VCaP (cell line): ENCODE results near the gene PFDN6.
A peak's percentile ranks its signal among the peaks of the same experiment; 100 is the strongest.

ENCODE experiments used
- H3K27ac ChIP-seq: fragments of 450-650 bp; 2 replicates; pipeline ENCODE4 v1.5.1; 2017
- TF ChIP-seq, protein P1 (sequence below): fragments of 450-650 bp; conservative IDR thresholded peaks from 2 replicates; pipeline ENCODE4 v1.5.1; 2017; ENCODE audit warnings: mild to moderate bottlenecking, moderate library complexity

PFDN6 gene

DNA sequence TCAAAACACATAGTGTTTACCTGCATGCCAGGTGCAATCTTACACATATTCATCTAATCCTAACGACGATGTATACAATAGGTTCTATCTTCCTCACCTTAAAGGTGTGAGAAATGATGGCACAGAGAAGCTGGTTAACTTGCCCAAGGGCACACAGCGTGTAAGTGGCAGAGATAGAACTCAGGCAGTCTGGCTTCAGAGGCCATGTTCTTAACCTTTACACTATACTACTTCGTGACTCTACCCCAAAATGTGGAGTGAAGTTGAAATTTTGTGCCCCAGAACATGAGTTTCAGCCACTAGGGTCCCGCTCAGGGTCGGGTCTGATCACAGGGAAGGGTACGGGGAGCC lies 18.3 kb upstream of the PFDN6 start:
- TF ChIP-seq, protein P1, sequence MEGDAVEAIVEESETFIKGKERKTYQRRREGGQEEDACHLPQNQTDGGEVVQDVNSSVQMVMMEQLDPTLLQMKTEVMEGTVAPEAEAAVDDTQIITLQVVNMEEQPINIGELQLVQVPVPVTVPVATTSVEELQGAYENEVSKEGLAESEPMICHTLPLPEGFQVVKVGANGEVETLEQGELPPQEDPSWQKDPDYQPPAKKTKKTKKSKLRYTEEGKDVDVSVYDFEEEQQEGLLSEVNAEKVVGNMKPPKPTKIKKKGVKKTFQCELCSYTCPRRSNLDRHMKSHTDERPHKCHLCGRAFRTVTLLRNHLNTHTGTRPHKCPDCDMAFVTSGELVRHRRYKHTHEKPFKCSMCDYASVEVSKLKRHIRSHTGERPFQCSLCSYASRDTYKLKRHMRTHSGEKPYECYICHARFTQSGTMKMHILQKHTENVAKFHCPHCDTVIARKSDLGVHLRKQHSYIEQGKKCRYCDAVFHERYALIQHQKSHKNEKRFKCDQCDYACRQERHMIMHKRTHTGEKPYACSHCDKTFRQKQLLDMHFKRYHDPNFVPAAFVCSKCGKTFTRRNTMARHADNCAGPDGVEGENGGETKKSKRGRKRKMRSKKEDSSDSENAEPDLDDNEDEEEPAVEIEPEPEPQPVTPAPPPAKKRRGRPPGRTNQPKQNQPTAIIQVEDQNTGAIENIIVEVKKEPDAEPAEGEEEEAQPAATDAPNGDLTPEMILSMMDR, result no peak

DNA sequence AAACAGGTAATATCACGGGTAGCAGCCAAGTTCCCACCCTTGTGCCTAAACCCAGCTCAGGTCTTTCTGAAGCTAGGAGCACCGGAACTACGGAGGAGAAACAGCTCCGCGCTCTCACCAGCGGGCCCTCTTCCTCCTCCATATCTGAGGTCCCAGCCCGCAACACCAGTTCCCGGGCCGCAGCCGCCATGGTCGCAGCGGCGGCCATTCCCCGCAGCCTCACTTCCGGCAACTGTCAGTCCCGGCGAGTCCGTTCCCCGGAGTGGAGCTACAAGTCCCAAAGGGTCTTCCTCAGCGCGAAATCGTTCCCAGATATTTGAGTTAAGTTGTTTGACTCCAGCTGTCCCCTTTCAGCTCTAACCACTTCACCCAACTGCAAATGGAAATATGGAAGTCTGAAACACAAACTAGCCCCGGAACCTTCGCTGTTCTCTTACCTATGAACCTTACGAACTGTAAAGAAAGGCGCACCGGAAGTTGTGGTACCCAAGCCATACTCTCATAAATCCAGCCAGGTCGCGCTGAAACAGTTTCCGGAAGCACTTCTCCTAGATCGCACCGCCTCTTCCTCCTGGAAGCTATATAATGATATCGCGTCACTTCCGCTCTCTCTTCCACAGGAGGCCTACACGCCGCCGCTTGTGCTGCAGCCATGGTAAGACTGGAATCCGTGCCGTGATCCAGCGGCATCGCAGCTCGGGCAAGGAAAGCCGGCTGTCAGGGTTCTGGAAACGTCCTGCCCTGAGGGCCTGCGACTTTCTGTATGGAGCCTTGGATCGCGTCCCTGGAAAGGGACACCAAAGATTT lies 17.7 kb upstream of the PFDN6 start, which contains the start of the genes RPS18 and VPS52:
Gene RPS18, plus strand, starts transcription at position 608 of the 807 bp plus-strand sequence. Its CDS starts 45 bp downstream, at position 653.
Gene VPS52, minus strand, starts transcription at position 409 of the 807 bp plus-strand sequence. Its CDS starts 201 bp downstream, at position 208.
- TF ChIP-seq, protein P1, result no peak
- H3K27ac ChIP-seq, result peak within 1 kb of the TSS; percentile 100

More for the DNA sequence above, 18.3 kb upstream of the PFDN6 start:
- peak overlapping the region; percentile 100 for H3K27ac ChIP-seq

DNA sequence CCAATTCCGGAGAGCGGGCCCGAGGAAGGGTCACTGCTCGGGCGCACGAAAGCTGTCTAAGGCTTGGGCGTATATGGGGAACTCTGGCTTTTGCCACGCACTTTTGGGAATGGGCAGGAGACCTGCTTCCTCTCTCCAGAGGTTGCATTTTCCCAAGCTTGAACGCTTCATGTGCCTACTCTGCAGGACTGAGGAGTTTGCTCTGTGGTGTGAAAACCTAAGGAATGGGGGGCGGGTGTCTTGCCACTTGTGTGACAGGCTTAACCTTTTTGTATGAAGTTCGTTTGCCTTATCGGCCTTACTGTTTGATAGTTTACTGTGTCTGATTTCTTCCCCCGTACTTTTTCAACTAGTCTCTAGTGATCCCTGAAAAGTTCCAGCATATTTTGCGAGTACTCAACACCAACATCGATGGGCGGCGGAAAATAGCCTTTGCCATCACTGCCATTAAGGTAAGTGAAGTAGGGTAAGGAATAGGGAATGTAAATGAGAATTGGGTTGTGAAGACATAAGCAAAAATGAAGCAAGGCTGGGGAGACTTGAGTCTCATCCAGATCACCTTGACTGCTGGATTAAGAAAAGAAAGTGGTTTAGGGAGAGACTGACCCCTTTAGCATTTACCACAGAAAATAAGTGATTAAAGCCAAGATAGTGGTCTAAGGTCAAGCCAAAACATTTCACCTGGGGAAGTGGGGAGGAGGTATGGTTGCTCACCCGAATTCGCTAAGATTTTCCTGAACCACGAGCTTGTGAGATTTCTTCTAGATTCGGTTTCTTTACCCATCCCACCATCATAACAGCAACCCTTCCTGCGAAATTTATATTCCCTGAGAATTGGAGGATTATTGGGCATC lies 16.9 kb upstream of the PFDN6 start:
- H3K27ac ChIP-seq, result peak overlapping the region; percentile 100
- TF ChIP-seq, protein P1, result no peak

DNA sequence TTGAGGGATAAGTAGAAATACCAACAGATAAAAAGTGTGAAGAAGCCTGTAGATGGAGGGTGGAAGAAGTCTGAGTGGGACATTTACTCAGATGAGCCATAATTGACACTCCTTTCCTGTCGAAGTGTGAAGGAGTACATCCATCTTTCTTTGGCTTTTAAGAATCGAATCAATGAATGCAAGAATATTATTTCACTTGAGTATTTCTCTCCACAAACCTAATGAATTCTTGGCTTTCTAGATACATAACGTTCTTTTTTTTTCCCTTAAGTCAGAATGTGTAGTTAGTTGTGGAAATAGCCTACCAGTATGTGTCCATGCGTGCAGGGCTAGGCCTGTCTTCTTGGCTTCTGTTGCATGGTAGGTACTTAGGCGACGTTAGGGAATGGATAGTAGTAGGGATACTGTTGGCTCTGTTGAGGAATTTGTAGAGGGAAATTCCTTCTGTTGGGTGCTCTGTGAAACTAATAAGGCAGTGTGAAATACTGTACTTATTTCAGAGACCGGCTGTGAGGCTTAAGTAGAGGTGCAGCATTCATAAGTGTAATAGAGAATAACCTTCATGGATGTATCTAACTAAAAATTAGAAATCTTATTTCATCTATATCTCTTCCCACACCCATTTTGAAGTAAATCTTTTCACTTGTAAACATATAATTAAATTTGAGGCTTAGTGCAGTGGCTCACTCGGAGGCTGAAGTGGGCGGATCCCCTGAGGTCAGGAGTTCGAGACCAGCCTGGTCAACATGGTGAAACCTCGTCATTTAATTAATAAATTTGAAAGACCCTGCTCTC lies 16.1 kb upstream of the PFDN6 start:
- TF ChIP-seq, protein P1, result no peak
- peak overlapping the region; percentile 100 for H3K27ac ChIP-seq

DNA sequence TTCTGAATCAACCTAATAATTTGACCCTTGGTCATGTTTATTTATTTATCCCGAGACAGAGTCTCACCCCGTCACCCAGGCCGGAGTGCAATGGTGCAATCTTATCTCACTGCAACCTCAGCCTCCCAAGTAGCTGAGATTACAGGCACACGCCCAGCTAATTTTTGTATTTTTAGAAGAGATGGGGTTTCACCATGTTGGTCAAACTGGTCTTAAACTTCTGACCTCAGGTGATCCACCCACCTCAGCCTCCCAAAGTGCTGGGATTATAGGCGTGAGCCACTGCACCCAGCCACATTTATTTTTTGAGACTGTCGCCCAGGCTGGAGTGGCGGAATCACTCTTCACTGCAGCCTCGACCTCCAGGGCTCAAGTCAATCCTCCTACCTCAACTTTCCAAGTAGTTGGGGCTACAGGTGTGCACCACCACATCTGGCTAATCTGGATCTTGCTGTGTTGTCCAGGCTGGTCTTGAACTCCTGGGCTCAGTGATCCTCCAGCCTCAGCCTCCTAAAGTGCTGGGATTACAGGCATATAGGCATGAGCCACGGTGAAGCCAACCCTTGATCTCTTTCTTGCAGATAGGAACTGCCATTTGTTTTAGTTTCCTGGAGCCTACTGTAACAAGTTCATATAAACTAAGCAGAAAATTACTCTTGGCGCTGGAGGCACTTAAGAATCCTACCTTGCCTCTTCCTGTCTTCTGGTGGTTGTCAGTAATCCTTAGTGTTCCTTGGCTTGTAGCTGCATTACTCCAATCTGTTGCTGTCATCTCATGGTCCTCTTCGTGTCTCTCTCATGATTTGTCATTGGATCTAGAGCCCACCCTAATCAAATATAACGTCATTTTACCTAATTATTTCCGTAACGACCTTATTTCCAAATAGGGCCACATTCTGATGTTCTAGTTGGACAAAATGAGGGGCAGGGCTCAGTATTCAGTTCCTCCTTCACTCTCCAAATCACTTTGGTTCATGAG lies 15.2 kb upstream of the PFDN6 start:
- TF ChIP-seq, protein P1, result no peak

DNA sequence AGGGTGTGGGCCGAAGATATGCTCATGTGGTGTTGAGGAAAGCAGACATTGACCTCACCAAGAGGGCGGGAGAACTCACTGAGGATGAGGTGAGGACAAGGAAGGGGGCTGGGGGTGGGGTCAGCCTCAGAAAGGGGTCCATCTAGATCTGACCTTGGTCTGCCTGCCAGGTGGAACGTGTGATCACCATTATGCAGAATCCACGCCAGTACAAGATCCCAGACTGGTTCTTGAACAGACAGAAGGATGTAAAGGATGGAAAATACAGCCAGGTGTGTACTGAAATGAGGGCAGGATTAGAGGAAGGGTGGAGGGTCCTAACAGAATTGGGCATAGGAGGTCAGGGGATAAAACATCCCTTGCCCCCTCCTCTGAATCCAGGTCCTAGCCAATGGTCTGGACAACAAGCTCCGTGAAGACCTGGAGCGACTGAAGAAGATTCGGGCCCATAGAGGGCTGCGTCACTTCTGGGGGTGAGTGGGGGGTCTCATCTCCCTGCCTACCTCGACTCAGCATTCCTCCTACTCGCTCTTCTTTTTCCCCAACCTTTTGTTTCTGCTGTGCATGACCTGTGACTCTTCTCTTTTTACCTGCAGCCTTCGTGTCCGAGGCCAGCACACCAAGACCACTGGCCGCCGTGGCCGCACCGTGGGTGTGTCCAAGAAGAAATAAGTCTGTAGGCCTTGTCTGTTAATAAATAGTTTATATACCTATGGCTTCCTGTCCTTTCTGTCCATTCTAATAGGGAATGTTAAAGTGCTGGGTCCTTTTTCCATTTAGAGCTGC lies 13.4 kb upstream of the PFDN6 start:
- peak overlapping the region; percentile 100 for H3K27ac ChIP-seq

More for the DNA sequence above, 15.2 kb upstream of the PFDN6 start:
- H3K27ac ChIP-seq, result peak overlapping the region; percentile 100
